Activated CD4-positive, alpha-beta T cell treated with anti-CD3 and anti-CD28 coated beads, Interleukin-2, amount 50 U/mL, for 1 hour (primary cell): ENCODE data around the gene CSGALNACT2.

Experiments used
- DNase-seq: peaks from one replicate; pipeline ENCODE4 v3.0.0-alpha.2; 2020

CSGALNACT2 gene

DNA sequence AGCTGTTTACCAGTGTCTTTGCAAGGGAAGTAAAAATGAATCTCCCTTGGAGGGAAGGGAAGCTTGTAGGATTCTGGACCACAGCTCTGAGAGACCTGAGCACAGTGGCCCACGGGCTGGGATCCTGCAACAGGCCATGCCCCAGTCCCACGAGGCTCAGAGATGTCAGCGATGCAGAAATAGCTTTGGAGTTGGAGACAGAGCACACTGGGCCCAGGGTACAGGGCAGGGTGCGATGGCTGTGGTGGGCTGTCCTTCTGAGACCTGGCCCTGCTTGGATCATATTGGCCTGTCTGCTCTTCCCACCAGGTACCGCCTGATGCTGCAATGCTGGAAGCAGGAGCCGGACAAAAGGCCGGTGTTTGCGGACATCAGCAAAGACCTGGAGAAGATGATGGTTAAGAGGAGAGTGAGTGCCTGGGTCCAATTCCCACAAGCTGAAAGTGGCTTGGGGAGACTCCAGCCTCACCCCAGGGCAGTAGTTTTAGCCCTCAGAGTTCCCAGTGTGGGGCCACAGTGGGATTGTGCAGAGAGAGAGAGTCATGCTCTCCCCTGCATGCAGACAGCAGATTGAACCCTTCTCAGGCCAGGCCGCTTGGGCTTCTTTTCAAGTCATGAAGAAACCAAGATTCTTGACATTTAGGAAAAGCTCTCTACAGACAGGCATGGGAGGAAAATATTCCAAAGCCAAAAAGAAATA, 13.5 kb upstream of the CSGALNACT2 start:
- DNase-seq = no peak

DNA sequence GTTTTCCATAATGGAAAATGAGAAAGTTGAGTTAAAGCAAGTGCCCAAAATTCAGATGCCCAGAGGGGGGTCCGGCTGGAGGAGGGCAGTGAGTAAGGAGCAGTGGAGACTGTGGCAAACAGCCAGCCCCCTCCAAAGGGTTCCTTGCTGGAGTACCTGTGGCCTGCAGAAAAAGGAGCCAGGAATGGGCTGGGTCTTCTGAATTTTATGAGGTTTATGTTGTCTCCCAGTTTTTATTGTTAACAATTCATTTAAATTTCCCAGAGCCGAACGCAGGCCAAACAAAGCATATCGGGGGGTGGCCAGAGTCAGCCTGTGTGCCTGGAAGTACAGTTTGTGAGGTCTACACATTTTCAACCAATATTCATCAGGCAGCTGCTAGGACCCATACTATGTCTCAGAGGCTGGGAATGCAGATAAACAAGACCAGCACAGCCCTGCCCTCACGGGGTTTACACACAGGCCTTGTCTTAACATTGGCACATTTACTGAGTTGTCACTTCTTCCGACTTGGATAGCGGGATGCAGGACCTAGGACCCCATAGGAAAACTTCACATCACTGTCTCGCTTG, 12.9 kb upstream of the CSGALNACT2 start:
- DNase-seq = no peak

DNA sequence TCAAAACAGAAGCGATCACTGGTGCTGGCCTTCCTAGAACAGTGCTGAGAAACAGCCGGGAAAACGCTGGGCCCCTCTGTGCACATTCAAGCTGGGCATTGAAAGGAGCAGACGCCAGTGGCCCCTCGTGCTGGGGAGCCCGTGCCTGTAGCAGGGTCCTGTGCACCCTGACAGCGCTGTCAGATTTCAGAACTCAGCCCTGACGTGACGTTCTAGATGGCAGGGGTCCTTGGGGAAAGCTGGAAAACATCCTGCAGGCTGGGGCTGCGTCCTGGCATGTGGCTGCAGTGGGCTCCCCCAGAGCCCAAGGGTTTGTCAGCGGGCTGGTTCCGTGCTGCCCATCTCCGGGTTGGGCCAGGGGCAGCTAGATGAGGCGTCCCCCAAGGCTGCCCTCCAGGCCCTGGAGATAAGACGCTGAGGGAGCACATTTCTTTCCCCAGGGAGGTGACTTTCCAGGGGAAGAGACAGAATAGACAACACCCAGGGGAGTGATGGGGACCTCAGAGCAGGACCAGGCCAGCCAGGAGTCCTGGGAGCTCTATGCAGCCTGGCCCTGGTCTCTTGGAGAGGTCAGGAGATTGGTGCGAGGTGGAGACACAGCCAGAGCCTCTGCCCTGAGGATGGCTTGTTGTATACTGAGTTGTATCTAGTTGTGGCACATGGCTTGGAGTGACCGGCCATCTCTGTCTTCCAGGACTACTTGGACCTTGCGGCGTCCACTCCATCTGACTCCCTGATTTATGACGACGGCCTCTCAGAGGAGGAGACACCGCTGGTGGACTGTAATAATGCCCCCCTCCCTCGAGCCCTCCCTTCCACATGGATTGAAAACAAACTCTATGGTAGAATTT, 12.1 kb upstream of the CSGALNACT2 start:
- DNase-seq = no peak

DNA sequence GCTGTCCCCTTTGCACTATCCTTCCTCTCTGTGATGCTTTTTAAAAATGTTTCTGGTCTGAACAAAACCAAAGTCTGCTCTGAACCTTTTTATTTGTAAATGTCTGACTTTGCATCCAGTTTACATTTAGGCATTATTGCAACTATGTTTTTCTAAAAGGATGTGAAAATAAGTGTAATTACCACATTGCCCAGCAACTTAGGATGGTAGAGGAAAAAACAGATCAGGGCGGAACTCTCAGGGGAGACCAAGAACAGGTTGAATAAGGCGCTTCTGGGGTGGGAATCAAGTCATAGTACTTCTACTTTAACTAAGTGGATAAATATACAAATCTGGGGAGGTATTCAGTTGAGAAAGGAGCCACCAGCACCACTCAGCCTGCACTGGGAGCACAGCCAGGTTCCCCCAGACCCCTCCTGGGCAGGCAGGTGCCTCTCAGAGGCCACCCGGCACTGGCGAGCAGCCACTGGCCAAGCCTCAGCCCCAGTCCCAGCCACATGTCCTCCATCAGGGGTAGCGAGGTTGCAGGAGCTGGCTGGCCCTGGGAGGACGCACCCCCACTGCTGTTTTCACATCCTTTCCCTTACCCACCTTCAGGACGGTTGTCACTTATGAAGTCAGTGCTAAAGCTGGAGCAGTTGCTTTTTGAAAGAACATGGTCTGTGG, 11.4 kb upstream of the CSGALNACT2 start:
- DNase-seq = no peak

DNA sequence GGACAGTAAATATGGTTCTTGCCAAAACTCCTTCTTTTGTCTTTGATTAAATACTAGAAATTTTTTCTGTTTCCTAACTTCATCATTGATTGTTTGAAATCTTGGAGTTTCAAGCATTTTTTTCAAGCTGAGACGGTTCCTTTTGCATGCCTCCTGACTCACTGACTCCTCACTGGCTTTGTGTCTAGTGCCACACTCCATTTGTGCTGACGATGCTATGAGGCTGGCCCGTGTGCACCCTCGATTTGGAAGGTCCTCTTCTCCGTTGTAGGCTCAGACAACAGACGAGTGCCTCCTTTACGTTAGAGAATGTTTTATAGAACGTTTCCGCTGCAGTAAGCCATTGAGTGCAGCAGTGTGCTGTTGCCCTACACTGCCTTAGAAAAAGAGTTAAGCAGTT, 10.8 kb upstream of the CSGALNACT2 start:
- no peak for DNase-seq

DNA sequence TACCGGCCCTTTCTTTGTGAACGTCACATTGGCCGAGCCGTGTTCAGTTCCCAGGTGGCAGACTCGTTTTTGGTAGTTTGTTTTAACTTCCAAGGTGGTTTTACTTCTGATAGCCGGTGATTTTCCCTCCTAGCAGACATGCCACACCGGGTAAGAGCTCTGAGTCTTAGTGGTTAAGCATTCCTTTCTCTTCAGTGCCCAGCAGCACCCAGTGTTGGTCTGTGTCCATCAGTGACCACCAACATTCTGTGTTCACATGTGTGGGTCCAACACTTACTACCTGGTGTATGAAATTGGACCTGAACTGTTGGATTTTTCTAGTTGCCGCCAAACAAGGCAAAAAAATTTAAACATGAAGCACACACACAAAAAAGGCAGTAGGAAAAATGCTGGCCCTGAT, 9.9 kb upstream of the CSGALNACT2 start:
- DNase-seq = no peak

DNA sequence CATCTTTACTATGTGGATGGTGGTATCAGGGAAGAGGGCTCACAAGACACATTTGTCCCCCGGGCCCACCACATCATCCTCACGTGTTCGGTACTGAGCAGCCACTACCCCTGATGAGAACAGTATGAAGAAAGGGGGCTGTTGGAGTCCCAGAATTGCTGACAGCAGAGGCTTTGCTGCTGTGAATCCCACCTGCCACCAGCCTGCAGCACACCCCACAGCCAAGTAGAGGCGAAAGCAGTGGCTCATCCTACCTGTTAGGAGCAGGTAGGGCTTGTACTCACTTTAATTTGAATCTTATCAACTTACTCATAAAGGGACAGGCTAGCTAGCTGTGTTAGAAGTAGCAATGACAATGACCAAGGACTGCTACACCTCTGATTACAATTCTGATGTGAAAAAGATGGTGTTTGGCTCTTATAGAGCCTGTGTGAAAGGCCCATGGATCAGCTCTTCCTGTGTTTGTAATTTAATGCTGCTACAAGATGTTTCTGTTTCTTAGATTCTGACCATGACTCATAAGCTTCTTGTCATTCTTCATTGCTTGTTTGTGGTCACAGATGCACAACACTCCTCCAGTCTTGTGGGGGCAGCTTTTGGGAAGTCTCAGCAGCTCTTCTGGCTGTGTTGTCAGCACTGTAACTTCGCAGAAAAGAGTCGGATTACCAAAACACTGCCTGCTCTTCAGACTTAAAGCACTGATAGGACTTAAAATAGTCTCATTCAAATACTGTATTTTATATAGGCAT, 9.1 kb upstream of the CSGALNACT2 start:
- no peak for DNase-seq

DNA sequence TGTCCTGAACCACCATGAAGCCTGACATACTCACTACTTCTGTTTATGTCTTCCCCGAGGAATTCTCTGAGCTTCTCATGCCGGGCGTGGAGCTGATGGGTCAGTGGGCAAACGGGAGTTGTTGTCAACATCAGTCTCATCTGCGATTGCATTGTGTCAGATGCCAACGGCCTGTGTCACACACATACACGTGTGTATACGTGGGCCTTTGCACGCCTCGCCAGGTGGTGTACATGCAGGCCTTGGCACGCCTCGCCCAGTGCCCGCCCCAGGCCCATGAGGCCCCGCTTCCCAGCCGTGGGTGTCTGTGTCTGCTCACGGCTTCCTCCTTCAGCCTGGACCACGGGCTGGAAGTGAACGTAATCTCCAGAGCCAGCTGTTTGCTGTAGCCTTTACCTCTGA, 7.5 kb upstream of the CSGALNACT2 start:
- no peak for DNase-seq

DNA sequence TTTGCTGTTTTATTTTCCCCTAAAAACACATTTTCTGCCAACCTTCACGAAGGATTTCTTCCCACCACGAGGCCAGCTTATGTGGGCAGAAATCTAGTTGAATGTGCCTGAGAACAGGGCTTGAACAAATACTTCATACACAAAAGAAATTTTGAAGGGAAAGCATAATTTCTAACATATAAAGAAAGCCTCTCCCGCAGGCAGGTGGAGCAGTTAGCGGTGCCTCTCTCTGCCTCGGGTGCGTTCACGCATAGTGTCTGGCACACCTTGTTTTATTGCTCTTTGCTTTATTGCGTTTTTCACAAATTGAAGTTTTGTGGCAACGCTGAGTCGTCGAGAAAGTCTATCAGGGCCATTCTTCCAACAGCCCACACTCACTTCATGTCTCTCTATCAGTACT, 7.0 kb upstream of the CSGALNACT2 start:
- DNase-seq = no peak

DNA sequence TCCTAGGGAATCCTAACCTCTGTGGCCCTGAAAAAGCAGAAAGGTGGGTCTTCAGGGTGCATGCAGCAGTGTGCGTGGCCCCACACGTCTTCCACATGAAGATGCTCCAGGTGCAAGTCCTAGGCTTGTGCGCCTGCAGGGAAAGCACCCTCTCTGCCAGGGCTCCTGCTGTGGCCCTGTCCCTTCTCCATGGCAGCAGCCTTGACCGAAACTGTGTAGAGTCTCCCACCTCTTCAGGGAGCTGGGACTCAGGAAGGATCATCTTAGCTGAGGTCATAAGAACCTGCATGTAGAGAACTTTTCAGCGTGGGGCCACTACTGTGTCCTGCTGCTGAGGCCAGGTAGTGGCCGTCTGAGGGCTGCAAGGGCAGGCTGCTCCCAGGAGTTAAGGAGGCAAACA, 6.3 kb upstream of the CSGALNACT2 start:
- no peak for DNase-seq

DNA sequence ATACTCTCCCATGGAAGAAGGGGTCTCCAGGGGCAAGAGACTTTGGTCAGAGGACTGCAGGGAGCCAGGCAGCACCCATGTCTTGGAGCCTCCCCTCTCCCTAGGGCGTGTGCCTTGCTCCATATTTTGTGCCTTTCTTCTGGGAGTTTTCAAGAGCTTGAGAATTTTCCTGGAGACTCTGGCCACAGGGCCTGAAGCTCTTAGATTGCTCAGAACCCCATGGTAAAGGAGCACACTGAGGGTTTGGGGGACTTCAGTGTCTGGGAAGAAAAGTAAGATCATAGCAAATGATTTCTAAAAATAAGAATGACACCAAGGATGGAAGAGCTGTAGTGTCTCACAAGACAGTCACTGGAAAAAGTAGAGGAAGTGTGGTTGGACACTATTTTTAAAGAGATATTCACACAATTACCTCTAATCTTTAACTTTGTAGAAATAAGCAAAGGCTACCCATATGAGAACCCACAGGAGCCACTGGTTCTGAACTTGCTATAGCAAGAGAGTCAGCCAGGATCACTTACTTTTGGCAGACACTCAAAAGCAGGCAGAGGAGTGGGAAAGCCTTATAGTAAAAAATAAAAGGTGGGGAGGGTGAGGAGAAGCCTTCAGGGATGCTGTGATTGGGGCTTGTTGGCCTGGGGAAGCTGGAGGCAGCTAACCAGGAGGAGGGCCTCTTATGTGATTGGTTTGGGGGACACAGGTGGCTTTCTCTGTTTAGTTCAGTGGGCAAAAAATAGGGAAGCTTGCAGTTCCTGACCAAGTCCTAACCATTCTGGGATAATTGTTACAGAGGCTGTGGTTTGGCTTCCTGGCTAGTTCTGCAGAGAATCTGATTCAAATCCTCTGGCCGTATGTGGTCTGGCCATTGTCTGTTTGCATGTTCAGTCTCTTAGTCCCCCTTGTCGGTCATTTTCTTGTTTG, 5.1 kb upstream of the CSGALNACT2 start:
- DNase-seq = no peak

DNA sequence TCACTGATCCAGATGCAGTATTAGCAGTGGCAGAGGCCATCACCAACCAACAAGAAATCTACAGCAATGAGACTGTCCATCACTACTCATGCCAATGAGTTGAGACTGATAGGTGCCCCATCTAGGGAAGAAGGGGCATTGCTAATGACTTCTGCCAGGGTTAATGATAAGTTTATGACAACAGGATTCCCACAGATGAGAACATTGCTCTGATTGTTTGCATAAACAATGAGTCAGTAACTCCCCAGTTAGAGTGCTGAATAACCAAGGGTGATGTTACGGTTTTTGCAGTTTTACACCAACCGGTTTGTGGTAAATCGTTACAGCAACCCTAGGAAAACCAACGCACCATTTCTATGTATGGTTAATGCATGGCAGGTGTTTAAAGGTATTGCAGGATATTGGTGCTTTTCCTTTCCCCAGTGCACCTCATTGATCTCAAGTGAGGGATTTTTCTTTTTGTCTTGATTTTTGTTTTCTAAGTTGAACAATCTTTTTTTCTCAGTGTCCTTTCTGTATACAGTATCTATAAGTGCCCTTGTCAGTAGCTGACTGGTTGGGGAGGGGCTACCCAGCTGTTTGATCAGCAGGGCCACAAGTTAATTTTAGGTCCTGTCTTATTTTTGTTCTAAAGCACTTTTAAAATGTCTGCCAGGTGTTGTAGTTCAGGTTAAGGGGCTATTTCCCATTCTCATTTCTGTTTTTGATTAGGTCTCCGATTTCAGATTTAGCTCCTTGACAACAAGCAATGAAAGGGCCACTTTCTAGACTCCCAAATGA, 3.9 kb upstream of the CSGALNACT2 start:
- no peak for DNase-seq

DNA sequence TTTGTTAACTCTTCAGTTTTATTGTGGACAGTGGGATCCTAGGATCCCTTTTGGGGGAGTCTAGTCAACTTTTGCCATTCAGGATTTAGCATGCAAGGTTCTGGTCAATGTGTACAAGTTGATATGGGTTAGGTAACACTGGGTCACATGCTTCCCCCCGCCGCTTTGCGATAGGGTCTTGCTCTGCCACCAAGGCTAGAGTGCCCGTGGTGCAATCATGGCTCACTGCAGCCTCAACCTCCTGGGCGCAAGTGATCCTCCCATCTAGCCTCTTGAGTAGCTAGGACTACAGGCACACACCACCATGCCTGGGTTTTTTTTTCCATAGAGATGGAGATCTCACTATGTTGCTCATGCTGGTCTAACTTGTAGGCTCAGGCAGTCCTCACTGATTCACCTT, 3.2 kb upstream of the CSGALNACT2 start:
- no peak for DNase-seq

DNA sequence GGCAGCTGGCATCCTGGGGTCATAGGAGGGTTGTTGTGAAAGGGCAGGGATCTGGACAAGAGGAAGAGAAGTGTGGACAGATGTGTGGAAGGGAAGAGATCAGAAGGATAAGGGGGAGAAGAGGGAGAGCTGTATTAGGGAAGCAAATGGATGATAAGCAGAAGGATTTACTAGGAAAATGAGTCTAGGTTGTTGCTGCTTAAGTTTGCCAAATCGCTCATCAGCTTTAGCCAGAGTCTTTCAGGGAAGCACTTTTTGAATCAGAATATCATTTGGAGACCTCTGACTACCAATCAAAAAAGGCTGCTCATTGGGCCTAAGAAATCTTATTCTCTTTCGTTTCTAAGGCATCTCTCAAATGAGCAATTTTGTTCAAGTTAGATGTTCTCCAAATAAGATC, 2.6 kb upstream of the CSGALNACT2 start:
- DNase-seq = no peak

DNA sequence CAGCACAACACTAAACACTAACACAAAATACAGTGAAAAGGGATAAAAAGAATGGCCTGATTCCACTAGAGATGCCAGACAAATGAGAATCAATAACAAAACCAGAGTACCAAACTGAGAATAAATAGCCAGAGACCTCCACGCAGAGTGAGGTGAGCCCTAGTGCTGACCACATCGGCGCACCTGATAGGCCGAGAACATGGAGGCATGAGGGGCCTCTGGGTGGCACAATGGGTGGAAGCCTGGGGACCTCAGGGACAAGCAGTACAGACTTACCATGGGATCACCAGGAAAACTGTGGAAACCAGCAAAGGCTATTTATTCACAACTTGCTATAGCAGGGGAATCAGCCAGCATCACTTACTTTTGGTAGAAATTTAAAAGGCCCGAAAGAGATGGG, 1.8 kb upstream of the CSGALNACT2 start:
- DNase-seq = no peak

DNA sequence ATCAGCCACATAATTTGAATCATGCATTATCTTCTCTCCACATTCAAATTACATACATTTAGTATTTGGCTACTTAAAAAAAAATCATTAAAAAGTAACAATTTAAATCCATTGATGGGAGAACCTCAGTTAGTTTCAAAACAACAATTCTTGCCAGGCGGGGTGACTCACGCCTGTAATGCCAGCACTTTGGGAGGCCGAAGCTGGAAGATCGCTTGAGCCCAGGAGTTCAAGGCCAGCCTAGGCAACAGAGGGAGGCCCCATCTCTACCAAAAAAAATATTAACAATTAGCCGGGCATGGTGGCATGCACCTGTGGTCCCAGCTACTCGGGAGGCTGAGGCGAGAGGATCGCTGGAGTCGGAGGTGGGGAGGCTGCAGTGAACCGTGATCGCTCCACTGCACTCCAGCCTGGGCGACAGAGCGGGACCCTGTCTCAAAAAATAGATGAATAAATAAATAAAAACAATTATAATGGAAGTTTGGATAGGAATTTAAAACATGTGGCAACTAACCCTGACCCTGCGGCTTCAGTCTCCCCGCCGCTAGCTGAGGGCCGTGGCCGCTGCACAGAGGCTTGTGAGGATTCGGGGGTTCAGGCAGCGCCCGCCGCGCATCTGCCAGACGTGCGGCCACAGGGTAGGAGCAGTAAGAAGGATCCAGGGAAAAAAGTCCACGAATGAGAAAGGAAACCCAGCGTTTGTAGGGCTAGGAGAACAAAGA, 1.1 kb upstream of the CSGALNACT2 start:
- DNase-seq = no peak

DNA sequence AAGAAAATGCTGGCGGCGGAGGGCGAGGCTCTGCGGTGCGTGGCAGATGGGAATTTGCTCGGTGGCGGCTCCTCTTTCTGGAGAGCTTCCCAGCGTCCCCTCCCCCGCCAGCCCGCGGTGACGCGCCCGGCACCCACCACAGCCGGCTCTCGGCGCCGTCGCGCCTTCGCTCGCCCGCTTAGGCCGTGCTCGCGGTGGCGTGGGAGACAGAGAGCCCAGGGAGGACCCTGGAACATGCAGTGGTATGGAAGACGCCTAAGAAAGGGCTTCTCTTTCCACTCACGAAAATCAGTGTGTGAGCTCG, 576 bp upstream of the CSGALNACT2 start:
- DNase-seq = peak; percentile 28

DNA sequence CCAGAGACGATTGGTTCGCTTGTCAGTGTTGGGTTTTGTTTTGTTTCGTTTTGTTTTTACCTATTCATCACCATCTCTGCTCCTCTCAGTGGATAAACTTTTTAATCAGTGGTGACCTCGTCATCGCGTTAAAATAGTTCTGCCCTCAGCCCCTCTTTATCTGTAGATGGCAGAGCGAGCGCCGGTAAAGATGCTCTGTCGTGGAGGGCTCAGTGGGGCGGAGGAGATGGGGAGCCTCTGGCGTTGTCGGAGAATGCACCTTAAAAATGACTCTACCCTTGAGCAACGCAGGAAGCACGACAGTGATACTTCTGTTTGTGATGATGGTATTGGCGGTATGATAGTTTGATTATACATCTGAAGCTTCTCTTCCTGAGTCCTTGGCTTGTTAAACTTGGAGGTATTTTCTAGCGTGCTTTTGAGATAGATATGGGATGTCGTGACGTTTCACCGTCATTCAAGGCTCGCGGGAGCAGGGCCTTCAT, 554 bp downstream of the CSGALNACT2 start:
- DNase-seq = peak; percentile 61

DNA sequence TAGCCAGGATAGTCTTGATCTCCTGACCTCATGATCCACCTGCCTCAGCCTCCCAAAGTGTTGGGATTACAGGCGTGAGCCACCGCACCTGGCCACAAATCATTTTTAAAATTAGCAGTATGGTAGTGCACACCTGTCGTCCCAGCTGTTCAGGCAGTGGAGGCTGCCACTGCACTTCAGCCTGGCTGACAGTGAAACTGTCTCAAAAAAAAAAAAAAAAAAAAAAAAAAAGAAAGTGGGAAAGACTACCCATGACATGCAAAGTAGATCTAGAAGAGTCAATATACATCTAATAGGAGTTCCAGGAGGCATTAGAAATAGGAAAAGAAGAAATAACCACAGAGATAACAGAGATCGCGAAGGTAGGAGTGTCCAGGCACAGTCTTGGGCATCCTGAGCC, 3.2 kb downstream of the CSGALNACT2 start:
- DNase-seq = no peak

DNA sequence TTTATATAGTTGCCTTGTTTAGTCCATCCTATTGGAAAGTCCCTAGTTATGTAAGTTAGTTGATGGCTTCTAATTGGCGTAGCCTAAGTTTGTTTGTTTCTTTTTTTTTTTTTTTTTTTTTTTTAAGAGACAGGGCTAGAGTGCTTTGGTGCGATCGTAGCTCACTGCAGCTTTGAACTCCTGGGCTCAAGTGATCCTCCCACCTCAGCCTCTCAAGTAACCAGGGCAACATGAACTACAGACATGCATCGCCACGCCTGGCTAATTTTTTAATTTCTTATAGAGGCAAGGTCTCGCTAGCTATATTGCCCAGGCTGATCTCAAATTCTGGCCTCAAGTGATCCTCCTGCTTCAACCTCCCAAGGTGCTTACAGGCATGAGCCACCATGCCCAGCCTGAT, 7.1 kb downstream of the CSGALNACT2 start:
- no peak for DNase-seq
